ENCODE data around the gene HNF4A.

DNA sequence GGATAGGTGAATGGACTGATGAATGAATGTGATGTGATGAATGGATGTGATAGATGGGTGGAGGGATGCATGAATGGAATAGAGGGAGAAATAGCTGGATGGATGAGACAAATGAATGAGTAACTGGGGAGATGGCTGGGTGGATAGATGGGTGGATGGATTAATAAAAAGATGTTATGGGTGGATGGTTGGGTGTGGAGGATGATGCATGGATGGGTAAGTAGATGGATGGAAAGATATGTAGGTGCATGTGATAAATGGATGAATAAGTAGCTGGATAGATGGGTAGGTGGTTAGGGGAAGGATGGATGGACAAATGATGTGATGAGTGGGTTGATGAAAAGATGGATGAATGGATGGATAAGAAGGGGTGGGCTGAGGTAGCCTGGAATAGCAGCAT lies 4.7 kb downstream of the HNF4A start:
- no peak for TF ChIP-seq STAG1 (CRISPR knock-in tag; IDR thresholded peaks at IDR 0.05)
- no peak for TF ChIP-seq SMYD3 (CRISPR knock-in tag; IDR thresholded peaks at IDR 0.05)
- no peak for TF ChIP-seq BHLHE40 (IDR thresholded peaks at IDR 0.05; ENCODE audit: low read length)
- no peak for TF ChIP-seq SIN3A (IDR thresholded peaks at IDR 0.05; ENCODE audit: borderline replicate concordance, low read depth, low read length)
- TF ChIP-seq, protein P1, sequence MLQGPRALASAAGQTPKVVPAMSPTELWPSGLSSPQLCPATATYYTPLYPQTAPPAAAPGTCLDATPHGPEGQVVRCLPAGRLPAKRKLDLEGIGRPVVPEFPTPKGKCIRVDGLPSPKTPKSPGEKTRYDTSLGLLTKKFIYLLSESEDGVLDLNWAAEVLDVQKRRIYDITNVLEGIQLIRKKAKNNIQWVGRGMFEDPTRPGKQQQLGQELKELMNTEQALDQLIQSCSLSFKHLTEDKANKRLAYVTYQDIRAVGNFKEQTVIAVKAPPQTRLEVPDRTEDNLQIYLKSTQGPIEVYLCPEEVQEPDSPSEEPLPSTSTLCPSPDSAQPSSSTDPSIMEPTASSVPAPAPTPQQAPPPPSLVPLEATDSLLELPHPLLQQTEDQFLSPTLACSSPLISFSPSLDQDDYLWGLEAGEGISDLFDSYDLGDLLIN (CRISPR knock-in tag; IDR thresholded peaks at IDR 0.05; ENCODE audit: borderline replicate concordance): no peak
- TF ChIP-seq ZNF780A (CRISPR knock-in tag; IDR thresholded peaks at IDR 0.05): no peak
